ENCODE measurements around the gene C12orf57. TPM values are rescaled to one million over a fixed set of nuclear protein-coding genes. Genes with fewer than 3 reads are reported as not detected.

The C12orf57 gene
- total and polyA plus RNA-seq, 2 of the 8 experiments (the other 6 are each of a cell fraction or from before 2014, with no cell fraction given), result 174 to 993 TPM

DNA sequence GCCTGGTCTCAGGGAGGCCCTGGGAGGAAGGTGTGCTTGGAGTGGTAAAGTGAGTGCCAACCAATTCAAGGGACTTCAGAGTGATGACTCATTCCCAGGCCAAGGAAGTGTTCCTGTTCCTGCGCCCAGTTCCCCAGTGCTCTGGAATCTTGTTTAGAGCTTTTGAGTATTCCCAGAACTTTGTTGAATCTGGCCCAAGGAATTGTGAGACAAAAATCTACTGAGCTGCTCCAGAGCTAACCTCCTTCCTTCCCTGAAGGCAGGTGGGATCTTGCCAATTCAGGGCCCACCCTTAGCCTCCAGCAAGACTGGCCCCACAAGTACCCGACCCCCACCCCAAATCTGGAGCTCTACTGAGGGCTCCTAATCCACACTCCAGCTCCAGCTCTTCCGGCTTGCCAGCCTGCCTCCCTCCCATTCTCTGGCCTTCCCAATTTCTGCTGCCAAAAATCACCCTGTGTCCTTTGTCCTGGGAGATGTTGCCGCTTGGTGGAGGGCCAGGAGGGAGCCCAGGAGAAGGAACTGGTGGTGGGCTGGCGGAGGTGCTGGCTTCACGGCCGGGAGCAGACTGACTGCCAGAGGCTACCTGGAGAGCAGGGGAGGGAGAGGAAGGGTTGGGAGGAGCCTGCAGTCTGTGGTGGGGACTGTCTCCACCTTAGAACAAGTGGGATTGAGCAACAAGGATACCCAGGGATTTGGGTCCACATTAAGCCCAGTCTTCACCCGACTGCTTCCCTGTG lies 18.1 kb upstream of the C12orf57 start (continued):
- TF ChIP-seq KDM4A (IDR thresholded peaks at IDR 0.05; ENCODE audit: low read depth, low read length, severe bottlenecking) (no peak), RAD21 (IDR thresholded peaks at IDR 0.05 in 1 of 2, conservative IDR thresholded peaks at IDR 0.05 in 1 of 2; ENCODE audit: low read depth in 2 of 2, low read length in 2 of 2) (0 out of 4 replicates have a peak, but pooled peaks of 1 of the 2 experiments have one; percentile 9), EGR1 (IDR thresholded peaks at IDR 0.05; ENCODE audit: borderline replicate concordance, low read depth, low read length) (peak; percentile 47; the same call in 1 of the 2 replicates), FOSL1 (IDR thresholded peaks at IDR 0.05; ENCODE audit: insufficient read depth, low read depth, low read length) (no peak), TBP (IDR thresholded peaks at IDR 0.05; ENCODE audit: low read depth, low read length) (peak; percentile 59; the same call in 1 of the 2 replicates), CTBP2 (IDR thresholded peaks at IDR 0.05; ENCODE audit: borderline replicate concordance, insufficient read depth, insufficient read length, low read length) (peak; percentile 70), CBX8 (IDR thresholded peaks at IDR 0.05; ENCODE audit: borderline replicate concordance, low read depth, low read length) (no peak), POU5F1 (IDR thresholded peaks at IDR 0.05; ENCODE audit: low read depth, low read length) (no peak), RNF2 (IDR thresholded peaks at IDR 0.05; ENCODE audit: borderline replicate concordance, low read depth, low read length, missing control alignments, poor library complexity, severe bottlenecking) (no peak), CEBPB (IDR thresholded peaks at IDR 0.05; ENCODE audit: low read depth, low read length) (peak; percentile 78), RBBP5 (IDR thresholded peaks at IDR 0.05; ENCODE audit: borderline replicate concordance, low read depth, low read length) (0 out of 2 replicates have a peak, but pooled peaks have one; percentile 44), KDM5A (IDR thresholded peaks at IDR 0.05; ENCODE audit: low read length) (no peak), SIN3A (conservative IDR thresholded peaks at IDR 0.05 in 1 of 2, IDR thresholded peaks at IDR 0.05 in 1 of 2; ENCODE audit: low read depth in 1 of 2, low read length in 2 of 2) (peak; percentile 18 to 69; a peak in 1 of 4 replicates), TAF1 (IDR thresholded peaks at IDR 0.05; ENCODE audit: low read depth, low read length) (peak; percentile 22; the same call in 1 of the 2 replicates), NRF1 (IDR thresholded peaks at IDR 0.05; ENCODE audit: low read depth, low read length) (no peak), POLR2AphosphoS5 (IDR thresholded peaks at IDR 0.05; ENCODE audit: low read depth, low read length) (peak; percentile 68)
- TF ChIP-seq, protein P1, sequence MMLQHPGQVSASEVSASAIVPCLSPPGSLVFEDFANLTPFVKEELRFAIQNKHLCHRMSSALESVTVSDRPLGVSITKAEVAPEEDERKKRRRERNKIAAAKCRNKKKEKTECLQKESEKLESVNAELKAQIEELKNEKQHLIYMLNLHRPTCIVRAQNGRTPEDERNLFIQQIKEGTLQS (IDR thresholded peaks at IDR 0.05; ENCODE audit: insufficient read depth, low read depth, low read length), result no peak

Measured in H1 (cell line).